Parathyroid adenoma (tissue), 2 donors: Measurements from ENCODE around the gene CCDC91.
"Not testable (repeated sequence)": the region's sequence is repeated elsewhere in the genome, so short reads cannot be mapped to it uniquely, and the experiment has no call there.

Source experiments
- H2AFZ ChIP-seq: fragments of 300-600 bp; sonication (generic); one replicate; pipeline ENCODE4 v1.7.0; 2017; ENCODE audit warnings: antibody characterized with exemption, mild to moderate bottlenecking
- H3K27ac ChIP-seq: fragments of 300-600 bp; sonication (generic); one replicate; pipeline ENCODE4 v1.7.0; 2017
- H3K27me3 ChIP-seq: fragments of 300-600 bp; sonication (generic); one replicate; pipeline ENCODE4 v1.7.0; 2017; ENCODE audit warnings: low read length; ENCODE audit not compliant: control insufficient read depth, insufficient read depth
- H3K36me3 ChIP-seq: fragments of 300-600 bp; sonication (generic); one replicate; pipeline ENCODE4 v1.7.0; 2017; ENCODE audit warnings: low read length; ENCODE audit not compliant: control insufficient read depth, insufficient read depth
- H3K4me1 ChIP-seq: fragments of 300-600 bp; sonication (generic); one replicate; pipeline ENCODE4 v1.7.0; 2017; ENCODE audit warnings: control low read depth
- H3K4me2 ChIP-seq: fragments of 300-600 bp; sonication (generic); one replicate; pipeline ENCODE4 v1.7.0; 2017; ENCODE audit warnings: low read length
- H3K4me3 ChIP-seq: fragments of 300-600 bp; sonication (generic); one replicate; pipeline ENCODE4 v1.7.0; 2017; ENCODE audit warnings: low read depth, low read length
- H3K79me2 ChIP-seq: fragments of 300-600 bp; sonication (generic); one replicate; pipeline ENCODE4 v1.7.0; 2017; ENCODE audit warnings: control low read depth
- H3K9ac ChIP-seq: fragments of 300-600 bp; sonication (generic); one replicate; pipeline ENCODE4 v1.7.0; 2017; ENCODE audit warnings: mild to moderate bottlenecking
- H3K9me3 ChIP-seq: fragments of 300-600 bp; sonication (generic); one replicate; pipeline ENCODE4 v1.7.0; 2017; ENCODE audit warnings: low read length; ENCODE audit not compliant: control insufficient read depth
- CTCF ChIP-seq: fragments of 300-600 bp; sonication (generic); IDR thresholded peaks from one replicate; pipeline ENCODE4 v1.7.0; 2017; ENCODE audit warnings: antibody characterized with exemption, mild to moderate bottlenecking
- donor health status: primary hyperparathyroidism.

CCDC91 gene

GRCh38 chr12:28320353-28320752, 130.1 kb downstream of the CCDC91 start:
- no peak overlapping the region for H3K9ac ChIP-seq
- no peaks in the 10 kb centered on the region for H3K4me1 ChIP-seq
- no peaks in the 10 kb centered on the region for H3K27me3 ChIP-seq
- no peak overlapping the region for H2AFZ ChIP-seq
- H3K79me2 ChIP-seq, result no peaks in the 10 kb centered on the region
- no peaks in the 10 kb centered on the region for H3K9me3 ChIP-seq
- no peak overlapping the region for H3K4me2 ChIP-seq
- no peak overlapping the region for H3K27ac ChIP-seq
- H3K4me3 ChIP-seq, result no peak overlapping the region
- H3K36me3 ChIP-seq, result no peaks in the 10 kb centered on the region
- no peak for TF ChIP-seq CTCF

GRCh38 chr12:28327722-28328121, 137.5 kb downstream of the CCDC91 start:
- H3K9ac ChIP-seq, result no peak overlapping the region
- H3K79me2 ChIP-seq, result no peaks in the 10 kb centered on the region
- H3K9me3 ChIP-seq, result no peaks in the 10 kb centered on the region
- no peak overlapping the region for H3K4me2 ChIP-seq
- no peak overlapping the region for H2AFZ ChIP-seq
- H3K27me3 ChIP-seq, result no peaks in the 10 kb centered on the region
- no peaks in the 10 kb centered on the region for H3K4me1 ChIP-seq
- H3K4me3 ChIP-seq, result no peak overlapping the region
- H3K36me3 ChIP-seq, result no peaks in the 10 kb centered on the region
- no peak for TF ChIP-seq CTCF
- no peak overlapping the region for H3K27ac ChIP-seq

GRCh38 chr12:28328967-28329366, 138.7 kb downstream of the CCDC91 start:
- no peak overlapping the region for H3K4me2 ChIP-seq
- no peak overlapping the region for H3K4me3 ChIP-seq

GRCh38 chr12:28329727-28330126, 139.5 kb downstream of the CCDC91 start:
- not testable (repeated sequence) for H3K9me3 ChIP-seq, H3K9ac ChIP-seq, H3K4me1 ChIP-seq, H3K4me3 ChIP-seq, H2AFZ ChIP-seq, H3K79me2 ChIP-seq, H3K27ac ChIP-seq, H3K36me3 ChIP-seq, H3K4me2 ChIP-seq, H3K27me3 ChIP-seq

More at GRCh38 chr12:28328967-28329366, 138.7 kb downstream of the CCDC91 start:
- H3K4me1 ChIP-seq, result no peaks in the 10 kb centered on the region
- H3K9ac ChIP-seq, result no peak overlapping the region
- no peaks in the 10 kb centered on the region for H3K79me2 ChIP-seq
- no peaks in the 10 kb centered on the region for H3K36me3 ChIP-seq
- H3K9me3 ChIP-seq, result no peaks in the 10 kb centered on the region
- H3K27me3 ChIP-seq, result no peaks in the 10 kb centered on the region
- no peak overlapping the region for H2AFZ ChIP-seq
- no peak for TF ChIP-seq CTCF
- no peak overlapping the region for H3K27ac ChIP-seq

- H3K27me3 ChIP-seq, H3K4me1 ChIP-seq, H3K4me3 ChIP-seq, H3K79me2 ChIP-seq, H3K9ac ChIP-seq, H3K4me2 ChIP-seq, H2AFZ ChIP-seq, H3K9me3 ChIP-seq, H3K27ac ChIP-seq, H3K36me3 ChIP-seq: not testable (repeated sequence)
Measured at GRCh38 chr12:28330232-28330631, 140.0 kb downstream of the CCDC91 start.

GRCh38 chr12:28331130-28331529, 140.9 kb downstream of the CCDC91 start:
- no peak overlapping the region for H3K9ac ChIP-seq
- no peaks in the 10 kb centered on the region for H3K9me3 ChIP-seq
- no peak overlapping the region for H3K27ac ChIP-seq
- H3K4me2 ChIP-seq, result no peak overlapping the region
- no peaks in the 10 kb centered on the region for H3K79me2 ChIP-seq
- H3K27me3 ChIP-seq, result no peaks in the 10 kb centered on the region
- H3K4me1 ChIP-seq, result no peaks in the 10 kb centered on the region
- no peak overlapping the region for H3K4me3 ChIP-seq
- TF ChIP-seq CTCF, result no peak
- no peak overlapping the region for H2AFZ ChIP-seq
- H3K36me3 ChIP-seq, result no peaks in the 10 kb centered on the region
